ENCODE data around the gene RFT1.

GRCh38 chr3:53067567-53067966 lies 62.7 kb downstream of the RFT1 start:
- TF ChIP-seq ZNF10 (tag by site-specific recombination; IDR thresholded peaks at IDR 0.05) (no peak), ATF2 (tag by site-specific recombination; IDR thresholded peaks at IDR 0.05; ENCODE audit: low read depth) (no peak)
